OCI-LY1 (cell line): Measurements from ENCODE around the gene SSTR5.

Source experiments
- CTCF ChIP-seq: fragments of 200-600 bp; sonication (generic), shearing (Covaris generic); IDR thresholded peaks from 2 replicates; pipeline ENCODE4 v1.5.1; 2017; ENCODE audit warnings: mild to moderate bottlenecking, antibody characterized with exemption, low read length, moderate library complexity, mixed read lengths
- EZH2 ChIP-seq: fragments of 200-600 bp; sonication (generic), shearing (Covaris generic); IDR thresholded peaks from 2 replicates; pipeline ENCODE4 v1.8.0; 2017; ENCODE audit warnings: borderline replicate concordance, mixed run types, mild to moderate bottlenecking, antibody characterized with exemption, low read length, moderate library complexity, mixed read lengths

GRCh38 chr16:1073566-1074378 is 1.2 kb downstream of the SSTR5 start:
- TF ChIP-seq CTCF, result no peak
- no peak for TF ChIP-seq EZH2
